GM18907 (cell line): ENCODE results near the gene ARPC1B.
"Not testable (repeated sequence)": the region's sequence is repeated elsewhere in the genome, so short reads cannot be mapped to it uniquely, and the experiment has no call there.

ENCODE experiments used
- ATAC-seq: cut with Tn5 transposase; IDR thresholded peaks from one replicate; pipeline ENCODE4 v1.9.1; 2021; ENCODE audit warnings: mild to moderate bottlenecking, moderate library complexity; ENCODE audit not compliant: unreplicated experiment

ARPC1B gene

GRCh38 chr7:99366646-99367045 lies 7.9 kb upstream of the ARPC1B start:
- ATAC-seq: no peak

GRCh38 chr7:99368750-99369389 lies 5.7 kb upstream of the ARPC1B start:
- ATAC-seq: no peak

- no peak for ATAC-seq
These were observed 4.7 kb upstream of the ARPC1B start for GRCh38 chr7:99369767-99370391.

- no peak for ATAC-seq
These were observed 3.1 kb upstream of the ARPC1B start for GRCh38 chr7:99371376-99371920.

- ATAC-seq: no peak
These were observed 2.0 kb upstream of the ARPC1B start for GRCh38 chr7:99372275-99373090.

GRCh38 chr7:99373091-99374066 lies 1.2 kb upstream of the ARPC1B start:
- ATAC-seq: no peak

- ATAC-seq: peak; percentile 46
These were observed 709 bp downstream of the ARPC1B start for GRCh38 chr7:99375070-99375807.

- ATAC-seq: no peak
These were observed 4.6 kb downstream of the ARPC1B start for GRCh38 chr7:99379043-99379577.

GRCh38 chr7:99379693-99380031 lies 5.1 kb downstream of the ARPC1B start:
- not testable (repeated sequence) for ATAC-seq

- ATAC-seq: peak; percentile 41
These were observed 5.7 kb downstream of the ARPC1B start for GRCh38 chr7:99380032-99380822.

- peak; percentile 85 for ATAC-seq
These were observed 6.5 kb downstream of the ARPC1B start for GRCh38 chr7:99380823-99381663.

GRCh38 chr7:99381664-99382075 lies 7.1 kb downstream of the ARPC1B start:
- ATAC-seq: no peak

- ATAC-seq: no peak
These were observed 8.7 kb downstream of the ARPC1B start for GRCh38 chr7:99383203-99383602.

GRCh38 chr7:99383791-99384370 lies 9.4 kb downstream of the ARPC1B start:
- no peak for ATAC-seq

- no peak for ATAC-seq
These were observed 10.0 kb downstream of the ARPC1B start for GRCh38 chr7:99384523-99384922.

GRCh38 chr7:99385564-99385963 lies 11.0 kb downstream of the ARPC1B start:
- no peak for ATAC-seq

- ATAC-seq: no peak
These were observed 12.2 kb downstream of the ARPC1B start for GRCh38 chr7:99386584-99387238.
